HepG2 (cell line): ENCODE results near the gene CAPN15. TPM values are rescaled to one million over a fixed set of nuclear protein-coding genes. Genes with fewer than 3 reads are reported as not detected.

Source experiments
- CAMTA2 ChIP-seq: sonication (generic); formaldehyde crosslinking; IDR thresholded peaks from 2 replicates; pipeline ENCODE4 v1.4.0; 2020; ENCODE audit warnings: mild to moderate bottlenecking, missing genetic modification reagents, borderline replicate concordance
- KLF16 ChIP-seq, 2 experiments: sonication (generic) in 1 of 2; formaldehyde crosslinking in 1 of 2; IDR thresholded peaks; 2 replicates each; pipeline versions ENCODE4 v1.6.1 to v1.8.0; 2016 to 2023; ENCODE audit warnings: missing genetic modification reagents in 2 of 2, missing compliant biosample characterization in 1 of 2
- MATR3 ChIP-seq: sonication (generic); formaldehyde crosslinking; IDR thresholded peaks from 2 replicates; pipeline ENCODE4 v1.4.0; 2020; ENCODE audit warnings: missing genetic modification reagents
- MBD4 ChIP-seq: IDR thresholded peaks from 2 replicates; pipeline ENCODE4 v1.6.1; 2012; ENCODE audit warnings: low read length, inconsistent platforms, borderline replicate concordance
- MYNN ChIP-seq: sonication (generic); formaldehyde crosslinking; IDR thresholded peaks from 2 replicates; pipeline ENCODE4 v1.4.0; 2020; ENCODE audit warnings: mild to moderate bottlenecking, low read depth, missing genetic modification reagents
- RFXAP ChIP-seq: sonication (generic); formaldehyde crosslinking; IDR thresholded peaks from 2 replicates; pipeline ENCODE4 v1.4.0; 2020; ENCODE audit warnings: missing genetic modification reagents, borderline replicate concordance
- ZFP37 ChIP-seq: sonication (generic); formaldehyde crosslinking; IDR thresholded peaks from 2 replicates; pipeline ENCODE4 v1.4.0; 2020; ENCODE audit warnings: missing genetic modification reagents, borderline replicate concordance
- ZNF367 ChIP-seq: sonication (generic); formaldehyde crosslinking; IDR thresholded peaks from 2 replicates; pipeline ENCODE4 v1.4.0; 2020; ENCODE audit warnings: missing genetic modification reagents, borderline replicate concordance
- ZNF496 ChIP-seq: sonication (generic); formaldehyde crosslinking; IDR thresholded peaks from 2 replicates; pipeline ENCODE4 v1.8.1; 2023; ENCODE audit warnings: mild to moderate bottlenecking, moderate library complexity, missing genetic modification reagents; ENCODE audit not compliant: insufficient replicate concordance
- polyA plus RNA-seq, 8 experiments: library from polyadenylated mRNA; depleted of rRNA in 3 of 8; stranded (reverse) in 7 of 8; unstranded in 1 of 8; fragments of >200 nt; fragmentation: Illumina TruSeq in 4 of 8; extraction: Trizol in 4 of 8; gene quantifications; 2 replicates each; pipeline versions ENCODE4 v1.2.1 to v1.2.3, GENCODE V29; 2011 to 2016; ENCODE audit warnings: low read depth in 4 of 8, missing spikeins in 1 of 8, mixed read lengths in 1 of 8; ENCODE audit not compliant: insufficient read depth in 1 of 8
- total RNA-seq, 5 experiments: library from RNA; depleted of rRNA; stranded (reverse); fragments of >200 nt; fragmentation: Illumina TruSeq; extraction: Trizol; gene quantifications; 2 replicates each; pipeline ENCODE4 v1.2.3, GENCODE V29; 2016; ENCODE audit warnings: low read depth in 1 of 5
- TF ChIP-seq, protein P1 (sequence below), 2 experiments: fragments of 450-650 bp in 1 of 2; sonication (generic) in 1 of 2; formaldehyde crosslinking in 1 of 2; IDR thresholded peaks; 2 replicates each; pipeline versions ENCODE4 v1.6.1 to v1.8.0; 2016 to 2022; ENCODE audit warnings: antibody characterized with exemption in 1 of 2, mild to moderate bottlenecking in 1 of 2, missing genetic modification reagents in 1 of 2
- TF ChIP-seq, protein P2 (sequence below): sonication (generic); formaldehyde crosslinking; IDR thresholded peaks from 2 replicates; pipeline ENCODE4 v1.5.1; 2020; ENCODE audit warnings: mild to moderate bottlenecking, missing genetic modification reagents, borderline replicate concordance
- TF ChIP-seq, protein P3 (sequence below): sonication (generic); formaldehyde crosslinking; IDR thresholded peaks from 2 replicates; pipeline ENCODE4 v1.5.0; 2020; ENCODE audit warnings: missing genetic modification reagents

Gene CAPN15
- total and polyA plus RNA-seq, 2 of the 13 experiments (the other 11 are each of a cell fraction or from before 2014, with no cell fraction given), result 14.9 to 24.5 TPM

DNA sequence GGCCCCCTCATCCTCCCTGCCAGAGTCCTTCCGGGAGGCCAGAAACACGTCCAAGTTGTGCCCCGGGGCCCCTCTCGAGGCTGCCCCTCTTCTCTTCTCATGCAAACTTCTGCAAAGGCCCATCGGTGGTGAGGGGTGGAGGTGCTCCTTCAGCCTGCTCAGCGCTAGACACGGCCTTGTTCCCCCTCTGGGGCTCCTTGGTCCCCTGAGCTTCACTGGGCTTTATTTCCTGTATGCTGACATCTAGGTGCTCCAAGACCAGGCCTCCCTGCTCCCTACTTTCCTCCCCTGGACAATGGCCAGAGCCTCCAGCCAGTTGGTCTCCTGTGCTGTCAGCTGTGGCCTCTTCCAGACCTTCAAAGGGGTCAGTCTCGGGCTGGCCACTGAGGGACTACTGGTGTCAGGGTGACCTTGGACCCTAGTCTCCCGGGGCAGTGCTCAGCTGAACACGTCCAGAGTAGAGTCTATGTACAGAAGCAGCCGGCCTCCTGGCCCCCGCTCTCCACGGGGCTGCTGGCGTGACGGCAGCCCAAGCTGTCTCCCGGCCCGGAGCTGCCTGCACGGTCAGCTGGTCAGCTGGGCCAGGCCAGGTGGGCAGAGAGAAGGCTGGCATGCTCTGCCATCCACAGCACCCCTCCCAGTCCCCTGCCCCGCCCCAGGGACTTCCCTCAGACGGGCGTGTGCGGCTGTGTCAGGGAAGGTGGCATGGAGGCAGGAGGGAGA is 30.9 kb downstream of the CAPN15 start (continued):
- TF ChIP-seq, protein P1, sequence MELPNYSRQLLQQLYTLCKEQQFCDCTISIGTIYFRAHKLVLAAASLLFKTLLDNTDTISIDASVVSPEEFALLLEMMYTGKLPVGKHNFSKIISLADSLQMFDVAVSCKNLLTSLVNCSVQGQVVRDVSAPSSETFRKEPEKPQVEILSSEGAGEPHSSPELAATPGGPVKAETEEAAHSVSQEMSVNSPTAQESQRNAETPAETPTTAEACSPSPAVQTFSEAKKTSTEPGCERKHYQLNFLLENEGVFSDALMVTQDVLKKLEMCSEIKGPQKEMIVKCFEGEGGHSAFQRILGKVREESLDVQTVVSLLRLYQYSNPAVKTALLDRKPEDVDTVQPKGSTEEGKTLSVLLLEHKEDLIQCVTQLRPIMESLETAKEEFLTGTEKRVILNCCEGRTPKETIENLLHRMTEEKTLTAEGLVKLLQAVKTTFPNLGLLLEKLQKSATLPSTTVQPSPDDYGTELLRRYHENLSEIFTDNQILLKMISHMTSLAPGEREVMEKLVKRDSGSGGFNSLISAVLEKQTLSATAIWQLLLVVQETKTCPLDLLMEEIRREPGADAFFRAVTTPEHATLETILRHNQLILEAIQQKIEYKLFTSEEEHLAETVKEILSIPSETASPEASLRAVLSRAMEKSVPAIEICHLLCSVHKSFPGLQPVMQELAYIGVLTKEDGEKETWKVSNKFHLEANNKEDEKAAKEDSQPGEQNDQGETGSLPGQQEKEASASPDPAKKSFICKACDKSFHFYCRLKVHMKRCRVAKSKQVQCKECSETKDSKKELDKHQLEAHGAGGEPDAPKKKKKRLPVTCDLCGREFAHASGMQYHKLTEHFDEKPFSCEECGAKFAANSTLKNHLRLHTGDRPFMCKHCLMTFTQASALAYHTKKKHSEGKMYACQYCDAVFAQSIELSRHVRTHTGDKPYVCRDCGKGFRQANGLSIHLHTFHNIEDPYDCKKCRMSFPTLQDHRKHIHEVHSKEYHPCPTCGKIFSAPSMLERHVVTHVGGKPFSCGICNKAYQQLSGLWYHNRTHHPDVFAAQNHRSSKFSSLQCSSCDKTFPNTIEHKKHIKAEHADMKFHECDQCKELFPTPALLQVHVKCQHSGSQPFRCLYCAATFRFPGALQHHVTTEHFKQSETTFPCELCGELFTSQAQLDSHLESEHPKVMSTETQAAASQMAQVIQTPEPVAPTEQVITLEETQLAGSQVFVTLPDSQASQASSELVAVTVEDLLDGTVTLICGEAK (IDR thresholded peaks at IDR 0.05), result no peak
- TF ChIP-seq, protein P1 (CRISPR knock-in tag; IDR thresholded peaks at IDR 0.05), result peak; percentile 55; the same call in 1 of the 2 replicates
- TF ChIP-seq RFXAP (CRISPR knock-in tag), result no peak
- peak in 1 of 2 experiments; percentile 43; a peak in 1 of 4 replicates for TF ChIP-seq KLF16 (CRISPR knock-in tag; IDR thresholded peaks at IDR 0.05)
- TF ChIP-seq, protein P2, sequence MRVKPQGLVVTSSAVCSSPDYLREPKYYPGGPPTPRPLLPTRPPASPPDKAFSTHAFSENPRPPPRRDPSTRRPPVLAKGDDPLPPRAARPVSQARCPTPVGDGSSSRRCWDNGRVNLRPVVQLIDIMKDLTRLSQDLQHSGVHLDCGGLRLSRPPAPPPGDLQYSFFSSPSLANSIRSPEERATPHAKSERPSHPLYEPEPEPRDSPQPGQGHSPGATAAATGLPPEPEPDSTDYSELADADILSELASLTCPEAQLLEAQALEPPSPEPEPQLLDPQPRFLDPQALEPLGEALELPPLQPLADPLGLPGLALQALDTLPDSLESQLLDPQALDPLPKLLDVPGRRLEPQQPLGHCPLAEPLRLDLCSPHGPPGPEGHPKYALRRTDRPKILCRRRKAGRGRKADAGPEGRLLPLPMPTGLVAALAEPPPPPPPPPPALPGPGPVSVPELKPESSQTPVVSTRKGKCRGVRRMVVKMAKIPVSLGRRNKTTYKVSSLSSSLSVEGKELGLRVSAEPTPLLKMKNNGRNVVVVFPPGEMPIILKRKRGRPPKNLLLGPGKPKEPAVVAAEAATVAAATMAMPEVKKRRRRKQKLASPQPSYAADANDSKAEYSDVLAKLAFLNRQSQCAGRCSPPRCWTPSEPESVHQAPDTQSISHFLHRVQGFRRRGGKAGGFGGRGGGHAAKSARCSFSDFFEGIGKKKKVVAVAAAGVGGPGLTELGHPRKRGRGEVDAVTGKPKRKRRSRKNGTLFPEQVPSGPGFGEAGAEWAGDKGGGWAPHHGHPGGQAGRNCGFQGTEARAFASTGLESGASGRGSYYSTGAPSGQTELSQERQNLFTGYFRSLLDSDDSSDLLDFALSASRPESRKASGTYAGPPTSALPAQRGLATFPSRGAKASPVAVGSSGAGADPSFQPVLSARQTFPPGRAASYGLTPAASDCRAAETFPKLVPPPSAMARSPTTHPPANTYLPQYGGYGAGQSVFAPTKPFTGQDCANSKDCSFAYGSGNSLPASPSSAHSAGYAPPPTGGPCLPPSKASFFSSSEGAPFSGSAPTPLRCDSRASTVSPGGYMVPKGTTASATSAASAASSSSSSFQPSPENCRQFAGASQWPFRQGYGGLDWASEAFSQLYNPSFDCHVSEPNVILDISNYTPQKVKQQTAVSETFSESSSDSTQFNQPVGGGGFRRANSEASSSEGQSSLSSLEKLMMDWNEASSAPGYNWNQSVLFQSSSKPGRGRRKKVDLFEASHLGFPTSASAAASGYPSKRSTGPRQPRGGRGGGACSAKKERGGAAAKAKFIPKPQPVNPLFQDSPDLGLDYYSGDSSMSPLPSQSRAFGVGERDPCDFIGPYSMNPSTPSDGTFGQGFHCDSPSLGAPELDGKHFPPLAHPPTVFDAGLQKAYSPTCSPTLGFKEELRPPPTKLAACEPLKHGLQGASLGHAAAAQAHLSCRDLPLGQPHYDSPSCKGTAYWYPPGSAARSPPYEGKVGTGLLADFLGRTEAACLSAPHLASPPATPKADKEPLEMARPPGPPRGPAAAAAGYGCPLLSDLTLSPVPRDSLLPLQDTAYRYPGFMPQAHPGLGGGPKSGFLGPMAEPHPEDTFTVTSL (CRISPR knock-in tag), result peak; percentile 84; the same call in 1 of the 2 replicates
- 0 out of 2 replicates have a peak, but pooled peaks have one; percentile 32 for TF ChIP-seq ZFP37 (CRISPR knock-in tag)
- TF ChIP-seq, protein P3, sequence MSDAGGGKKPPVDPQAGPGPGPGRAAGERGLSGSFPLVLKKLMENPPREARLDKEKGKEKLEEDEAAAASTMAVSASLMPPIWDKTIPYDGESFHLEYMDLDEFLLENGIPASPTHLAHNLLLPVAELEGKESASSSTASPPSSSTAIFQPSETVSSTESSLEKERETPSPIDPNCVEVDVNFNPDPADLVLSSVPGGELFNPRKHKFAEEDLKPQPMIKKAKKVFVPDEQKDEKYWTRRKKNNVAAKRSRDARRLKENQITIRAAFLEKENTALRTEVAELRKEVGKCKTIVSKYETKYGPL (CRISPR knock-in tag), result no peak
- no peak for TF ChIP-seq MATR3
- TF ChIP-seq CAMTA2 (CRISPR knock-in tag), result no peak
- TF ChIP-seq MYNN, result no peak
- no peak for TF ChIP-seq ZNF367 (CRISPR knock-in tag)
- TF ChIP-seq ZNF496 (CRISPR knock-in tag), result no peak
- TF ChIP-seq MBD4, result no peak
